CD4-positive, alpha-beta T cell treated with Interleukin-6 for 4 hours (primary cell): Measurements from ENCODE around the gene CALU.

Experiments used
- DNase-seq: peaks from one replicate; pipeline ENCODE4 v3.0.0-alpha.2; 2020; ENCODE audit warnings: mixed read lengths

Gene CALU

GRCh38 chr7:128790315-128791041 lies 51.3 kb downstream of the CALU start:
- DNase-seq, result peak; percentile 10

- peak; percentile 91 for DNase-seq
Measured at GRCh38 chr7:128791121-128791971, 52.2 kb downstream of the CALU start, which contains the start of gene CCDC136. Gene CCDC136, plus strand, starts transcription at chr7:128791968. Its CDS starts 444 bp downstream, at chr7:128792412.

GRCh38 chr7:128791972-128792327 lies 52.8 kb downstream of the CALU start:
- DNase-seq, result no peak

DNA sequence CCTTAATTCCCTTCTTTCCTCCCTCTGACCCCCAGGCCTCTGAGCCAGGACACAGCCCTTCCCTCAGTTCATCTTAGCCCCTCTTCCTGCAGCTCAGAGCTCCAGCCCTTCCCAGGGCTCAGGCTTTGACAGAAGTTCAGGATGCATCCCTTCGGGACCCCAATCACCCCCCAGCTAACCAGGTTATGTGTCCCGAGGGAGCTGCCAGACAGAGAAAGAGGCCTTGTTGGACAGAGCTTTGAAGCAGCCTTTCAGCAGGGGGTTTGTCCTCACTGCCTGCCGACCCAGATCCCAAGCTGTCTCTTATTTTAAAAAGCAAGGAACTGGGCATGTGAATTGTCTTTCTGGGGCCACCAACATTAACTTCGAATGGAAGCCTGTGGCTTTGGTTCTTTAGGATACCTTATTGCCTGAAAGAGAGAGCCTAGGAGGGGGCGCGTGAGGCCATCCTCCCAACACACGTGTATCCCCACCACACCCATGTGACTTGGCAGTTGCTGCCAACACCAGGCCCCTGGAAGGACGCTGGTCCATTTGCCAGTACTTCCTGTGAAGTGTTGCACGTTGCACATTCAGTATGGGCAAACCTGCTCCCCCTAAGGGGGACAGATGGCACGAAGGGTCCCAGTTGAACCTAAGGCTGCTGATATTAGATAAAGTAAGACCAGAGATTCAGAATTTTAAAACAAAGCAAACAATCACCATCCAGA lies 53.5 kb downstream of the CALU start:
- DNase-seq, result no peak

- DNase-seq, result no peak
Measured at GRCh38 chr7:128793181-128793547, 54.0 kb downstream of the CALU start.

DNA sequence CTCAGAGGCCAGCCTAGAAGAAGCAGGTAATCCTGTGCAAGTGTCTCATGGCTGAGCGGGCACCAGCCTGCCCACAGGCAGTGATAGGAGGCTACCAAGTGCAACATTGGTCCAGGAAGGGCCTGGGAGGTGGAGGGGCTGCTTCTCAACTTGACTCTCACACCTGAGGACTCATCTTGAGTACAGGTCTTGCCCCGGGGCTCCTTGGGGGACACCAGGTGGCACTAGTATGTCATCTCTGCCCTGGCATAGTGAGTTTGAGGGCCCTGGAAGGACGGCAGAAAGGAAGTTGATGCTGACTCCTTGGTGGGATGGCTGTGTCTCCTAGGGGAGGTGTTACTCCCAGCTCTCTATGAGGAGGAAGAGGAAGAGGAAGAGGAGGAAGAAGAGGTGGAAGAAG lies 54.9 kb downstream of the CALU start:
- DNase-seq, result peak; percentile 37

DNA sequence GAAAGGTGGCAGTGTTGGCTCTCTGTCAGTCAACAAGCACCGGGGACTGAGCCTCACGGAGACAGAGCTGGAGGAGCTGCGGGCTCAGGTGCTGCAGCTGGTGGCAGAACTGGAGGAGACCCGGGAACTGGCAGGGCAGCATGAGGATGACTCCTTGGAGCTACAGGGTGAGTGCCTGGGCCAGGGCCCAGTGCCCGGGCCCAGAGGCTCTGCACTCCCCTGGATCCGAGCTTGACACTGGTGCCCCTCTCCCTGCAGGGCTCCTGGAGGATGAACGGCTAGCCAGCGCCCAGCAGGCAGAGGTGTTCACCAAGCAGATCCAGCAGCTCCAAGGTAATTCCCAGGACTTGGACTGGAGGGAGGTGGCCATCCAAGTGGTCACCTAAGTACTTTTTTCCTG lies 55.3 kb downstream of the CALU start:
- no peak for DNase-seq

GRCh38 chr7:128795129-128795528 lies 56.0 kb downstream of the CALU start:
- no peak for DNase-seq

- DNase-seq, result no peak
Measured at GRCh38 chr7:128796327-128796726, 57.2 kb downstream of the CALU start.

GRCh38 chr7:128799451-128799850 lies 60.3 kb downstream of the CALU start:
- no peak for DNase-seq

- DNase-seq, result no peak
Measured at GRCh38 chr7:128800567-128800966, 61.4 kb downstream of the CALU start.

- no peak for DNase-seq
Measured at GRCh38 chr7:128801003-128801402, 61.8 kb downstream of the CALU start.

DNA sequence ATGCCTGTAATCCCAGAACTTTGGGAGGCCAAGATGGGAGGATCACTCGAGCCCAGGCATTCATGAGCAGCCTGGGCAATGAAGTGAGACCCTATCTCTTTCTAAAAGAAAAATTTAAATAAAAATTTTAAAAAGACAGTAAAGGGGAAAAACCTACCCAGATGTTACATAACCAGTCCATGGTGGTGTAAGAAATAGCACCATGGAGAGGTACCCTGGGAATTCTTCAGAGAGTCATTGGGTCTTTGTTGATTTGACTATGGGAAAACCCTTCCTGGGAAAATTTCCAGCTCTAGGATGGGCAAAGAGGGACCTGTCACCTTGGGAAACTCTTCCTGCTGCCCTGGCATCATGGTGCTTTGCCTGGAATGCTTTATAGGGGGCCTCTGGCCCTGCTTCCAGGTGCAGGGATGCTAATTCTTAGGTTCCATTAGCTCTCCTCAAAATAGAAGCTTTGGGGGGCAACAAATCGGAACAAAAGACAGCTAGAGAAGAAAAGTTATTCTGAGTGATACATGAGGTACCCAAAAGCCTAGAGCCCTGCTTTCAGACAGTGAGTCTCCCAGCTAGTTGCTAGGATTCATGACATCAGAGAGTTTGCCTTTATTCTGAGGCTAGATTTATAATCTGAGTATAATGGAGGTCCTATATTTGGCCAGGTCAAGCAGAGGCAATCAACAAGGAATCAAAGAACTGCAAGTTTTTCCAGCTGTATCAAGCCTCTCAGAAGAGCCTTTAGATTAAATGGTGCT lies 62.7 kb downstream of the CALU start:
- no peak for DNase-seq

DNA sequence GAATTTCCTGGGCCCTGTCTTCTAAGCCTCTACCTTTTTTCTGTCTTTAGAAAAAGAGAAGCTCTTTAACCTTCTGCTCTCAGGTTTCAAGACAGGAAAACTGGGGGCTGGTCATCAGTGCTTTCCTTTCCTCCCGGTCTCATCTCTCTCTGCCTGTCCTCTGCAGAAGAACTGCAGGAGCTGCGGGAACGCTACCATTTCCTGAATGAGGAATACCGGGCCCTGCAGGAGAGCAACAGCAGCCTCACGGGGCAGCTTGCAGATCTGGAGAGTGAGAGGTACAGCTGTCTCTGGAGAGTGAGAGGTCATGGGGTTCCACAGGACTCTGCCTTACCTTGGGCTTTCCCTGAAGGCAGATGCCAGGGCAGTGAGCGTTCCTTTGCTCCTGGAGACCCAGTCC lies 65.3 kb downstream of the CALU start:
- no peak for DNase-seq

GRCh38 chr7:128805225-128805624 lies 66.1 kb downstream of the CALU start:
- DNase-seq, result no peak

- no peak for DNase-seq
Measured at GRCh38 chr7:128807191-128807590, 68.0 kb downstream of the CALU start.

- DNase-seq, result no peak
Measured at GRCh38 chr7:128809363-128809762, 70.2 kb downstream of the CALU start.

DNA sequence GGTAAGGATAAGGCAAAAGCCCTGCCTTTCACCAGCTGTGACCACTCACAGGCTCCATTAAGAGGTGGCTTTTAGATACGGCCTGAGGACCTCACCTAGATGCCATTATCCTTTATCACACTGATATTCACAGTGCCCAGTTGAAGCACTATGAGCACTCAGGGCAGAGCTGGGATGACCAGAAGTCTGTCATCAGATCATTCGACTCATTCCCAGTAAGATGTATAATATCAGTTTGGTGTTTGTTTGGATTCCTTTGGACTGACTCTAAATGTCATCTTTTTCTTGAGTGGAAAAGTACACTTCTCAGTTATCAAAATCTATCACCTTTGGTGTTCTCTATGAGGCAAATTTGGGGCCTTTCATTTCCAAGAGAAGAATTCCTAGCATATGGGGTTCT lies 71.3 kb downstream of the CALU start:
- DNase-seq, result no peak

DNA sequence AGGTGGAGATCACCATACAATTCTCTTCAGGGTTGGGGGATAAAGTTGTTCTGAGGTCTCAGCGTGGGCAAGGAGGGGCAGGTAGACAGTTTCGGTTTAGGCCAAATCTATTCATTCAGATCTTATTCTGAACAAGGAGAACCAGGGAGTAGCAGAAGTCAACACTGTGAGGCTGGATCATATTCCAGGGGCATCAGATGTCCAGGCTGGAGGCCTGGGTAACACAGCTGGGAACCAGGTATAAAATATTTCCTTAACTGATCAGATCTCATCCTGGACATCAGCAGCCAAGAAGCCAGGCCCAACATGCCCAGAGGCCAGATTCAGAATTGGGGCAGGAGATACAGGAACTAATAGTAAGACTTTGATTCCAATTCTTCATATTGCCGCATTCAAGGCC lies 71.8 kb downstream of the CALU start:
- DNase-seq, result no peak

- no peak for DNase-seq
Measured at GRCh38 chr7:128811631-128812430, 72.7 kb downstream of the CALU start.

GRCh38 chr7:128812514-128813168 lies 73.5 kb downstream of the CALU start:
- DNase-seq, result no peak

DNA sequence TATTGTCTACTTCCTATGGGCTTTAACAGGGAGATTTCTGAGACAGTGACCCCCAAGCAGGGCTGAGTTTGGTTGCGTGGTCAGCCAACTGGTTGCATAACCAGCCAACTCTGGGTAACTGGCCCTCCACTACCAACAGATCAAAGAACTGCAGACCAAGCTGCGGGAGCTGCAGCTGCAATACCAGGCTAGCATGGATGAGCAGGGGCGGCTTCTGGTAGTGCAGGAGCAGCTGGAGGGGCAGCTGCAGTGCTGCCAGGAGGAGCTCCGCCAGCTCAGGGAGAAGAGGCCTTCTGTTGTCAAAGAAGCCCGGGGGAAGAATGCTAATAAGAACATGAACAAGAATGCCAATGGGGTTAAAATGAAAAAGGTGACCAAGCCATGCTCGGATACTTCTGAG lies 75.3 kb downstream of the CALU start:
- DNase-seq, result no peak
